HFF-Myc (cell line): ENCODE data around the gene EVL.
A peak's percentile ranks its signal among the peaks of the same experiment; 100 is the strongest.

Experiments used
- DNase-seq: peaks from one replicate; pipeline ENCODE4 v3.0.0-alpha.2; 2011; ENCODE audit warnings: low read depth; ENCODE audit errors: extremely low read depth
- H3K4me3 ChIP-seq: replicated peaks from 2 replicates; pipeline ENCODE4 v1.5.1; 2011; ENCODE audit warnings: low read depth, mild to moderate bottlenecking, control low read depth, low read length
- TF ChIP-seq, protein P1 (sequence below): IDR thresholded peaks from 2 replicates; pipeline ENCODE4 v1.5.1; 2012; ENCODE audit warnings: mild to moderate bottlenecking, low read depth, low read length, control low read depth; ENCODE audit errors: missing control alignments

The EVL gene

DNA sequence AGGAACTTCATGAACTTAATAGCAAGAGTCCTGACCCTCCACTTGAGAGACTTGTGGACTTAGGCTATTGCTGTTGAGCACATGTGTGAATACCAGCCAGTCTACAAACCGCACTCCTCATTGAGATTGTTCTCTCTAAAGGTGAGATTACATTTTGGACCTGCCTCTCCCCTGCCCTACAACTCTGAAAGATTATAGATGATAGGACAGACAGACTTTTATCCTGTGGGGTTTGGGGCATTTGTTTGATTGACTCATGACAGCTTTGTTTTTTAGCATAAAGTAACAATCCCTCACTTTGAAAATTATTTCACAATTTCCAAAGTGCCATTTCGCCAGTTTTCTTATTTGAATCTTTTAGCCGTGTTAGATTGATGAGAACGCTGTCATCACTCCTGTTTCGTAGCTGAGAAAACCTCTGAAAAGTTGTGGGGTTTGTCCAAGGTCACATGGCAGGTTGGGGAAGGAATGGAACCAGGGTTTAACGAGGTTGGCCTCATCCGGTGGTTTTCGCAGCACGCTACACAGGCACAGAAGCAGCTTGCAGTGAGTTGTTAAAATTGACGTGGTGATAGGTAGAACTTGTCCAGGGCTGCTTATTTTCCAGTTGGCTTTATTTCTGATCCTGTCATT is 836 bp downstream of the EVL start:
- DNase-seq, result no peak
- TF ChIP-seq, protein P1, sequence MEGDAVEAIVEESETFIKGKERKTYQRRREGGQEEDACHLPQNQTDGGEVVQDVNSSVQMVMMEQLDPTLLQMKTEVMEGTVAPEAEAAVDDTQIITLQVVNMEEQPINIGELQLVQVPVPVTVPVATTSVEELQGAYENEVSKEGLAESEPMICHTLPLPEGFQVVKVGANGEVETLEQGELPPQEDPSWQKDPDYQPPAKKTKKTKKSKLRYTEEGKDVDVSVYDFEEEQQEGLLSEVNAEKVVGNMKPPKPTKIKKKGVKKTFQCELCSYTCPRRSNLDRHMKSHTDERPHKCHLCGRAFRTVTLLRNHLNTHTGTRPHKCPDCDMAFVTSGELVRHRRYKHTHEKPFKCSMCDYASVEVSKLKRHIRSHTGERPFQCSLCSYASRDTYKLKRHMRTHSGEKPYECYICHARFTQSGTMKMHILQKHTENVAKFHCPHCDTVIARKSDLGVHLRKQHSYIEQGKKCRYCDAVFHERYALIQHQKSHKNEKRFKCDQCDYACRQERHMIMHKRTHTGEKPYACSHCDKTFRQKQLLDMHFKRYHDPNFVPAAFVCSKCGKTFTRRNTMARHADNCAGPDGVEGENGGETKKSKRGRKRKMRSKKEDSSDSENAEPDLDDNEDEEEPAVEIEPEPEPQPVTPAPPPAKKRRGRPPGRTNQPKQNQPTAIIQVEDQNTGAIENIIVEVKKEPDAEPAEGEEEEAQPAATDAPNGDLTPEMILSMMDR, result no peak
- no peak overlapping the region for H3K4me3 ChIP-seq

DNA sequence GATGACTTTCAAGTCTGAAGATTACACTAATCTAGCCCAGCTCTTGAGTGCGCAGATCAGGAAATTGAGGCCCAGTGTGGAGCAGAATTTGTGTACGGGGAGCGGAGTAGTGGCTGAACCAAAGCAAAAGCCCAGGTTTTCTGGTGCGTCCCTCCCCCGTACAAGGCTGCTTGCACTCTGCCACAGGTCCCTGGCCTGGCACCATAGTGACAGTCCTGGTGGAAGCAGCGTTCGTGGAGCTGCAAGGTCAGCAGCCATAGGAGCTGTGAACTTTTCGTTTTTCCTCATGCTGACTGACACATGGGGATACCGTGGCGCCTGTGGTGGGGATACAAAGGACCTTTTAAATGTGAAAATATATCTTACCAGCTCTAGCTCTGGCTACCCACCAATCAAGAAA is 1.7 kb downstream of the EVL start:
- TF ChIP-seq, protein P1, result no peak
- DNase-seq, result no peak
- no peak overlapping the region for H3K4me3 ChIP-seq

DNA sequence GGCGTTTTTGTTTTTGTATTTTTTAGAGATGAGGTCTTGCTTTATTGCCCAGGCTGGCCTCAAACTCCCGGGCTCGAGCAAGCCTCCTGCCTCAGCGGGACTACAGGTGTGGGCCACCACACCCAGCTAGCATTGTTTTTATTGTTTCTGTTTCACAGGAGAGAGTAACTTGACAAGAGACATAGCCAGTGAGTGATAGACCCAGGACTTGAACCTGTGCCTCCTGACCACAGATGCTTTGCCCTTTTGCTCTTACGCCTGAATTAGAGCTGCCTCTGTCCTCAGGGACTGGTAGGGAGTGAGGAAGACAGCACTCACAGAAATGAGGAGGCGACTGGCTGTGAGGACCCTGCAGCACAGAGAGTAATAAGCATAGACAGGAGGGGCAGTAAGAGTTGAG is 2.3 kb downstream of the EVL start:
- no peak for DNase-seq
- H3K4me3 ChIP-seq, result no peak overlapping the region
- TF ChIP-seq, protein P1, result no peak

DNA sequence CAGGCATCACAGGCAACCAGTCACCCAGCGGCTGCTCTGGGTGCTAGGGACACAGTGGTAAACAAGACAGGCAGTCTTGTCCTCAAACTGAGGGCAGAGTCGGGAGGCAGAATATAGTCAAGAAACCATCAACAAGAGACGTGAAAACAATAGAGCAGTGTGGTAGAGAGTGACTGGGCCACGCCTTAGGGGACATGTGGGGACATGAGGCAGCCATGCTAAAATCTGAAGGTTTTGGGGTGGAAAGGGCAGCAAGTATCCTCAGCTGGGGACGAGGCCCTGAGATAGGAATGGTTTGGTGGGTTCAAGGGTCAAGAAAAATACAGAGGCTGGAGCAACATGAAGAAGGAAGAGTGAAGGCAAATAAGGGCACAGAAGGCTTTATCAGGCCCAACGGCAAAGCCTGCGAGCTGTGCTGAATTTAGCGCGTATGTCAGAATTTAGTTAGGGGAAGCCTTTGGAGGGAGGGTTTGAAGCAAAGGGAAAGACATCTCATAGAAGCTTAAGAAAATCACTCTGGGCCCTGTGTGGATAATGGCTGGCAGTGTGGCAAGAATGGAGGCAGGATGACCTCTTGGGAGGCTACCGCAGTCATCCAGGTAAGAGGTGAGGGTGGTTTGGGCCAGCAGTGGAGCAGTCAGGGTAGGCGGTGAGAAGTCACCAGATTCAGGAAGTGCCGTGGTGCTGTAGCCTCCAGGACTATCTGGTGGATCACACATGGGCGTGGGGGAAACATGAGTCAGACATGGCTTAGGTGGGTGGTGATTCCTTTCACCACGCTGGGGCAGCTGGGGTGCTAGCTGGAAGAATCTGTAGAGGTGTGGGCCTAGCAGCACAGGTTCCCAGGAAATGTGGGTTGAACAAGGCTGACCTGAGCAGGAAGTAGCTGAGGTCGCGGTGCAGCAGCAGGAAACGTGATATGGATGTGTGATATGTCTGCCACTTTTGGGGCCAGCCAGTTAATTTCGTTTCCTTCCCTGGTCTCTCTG is 3.0 kb downstream of the EVL start:
- TF ChIP-seq, protein P1, result no peak
- DNase-seq, result peak; percentile 44
- no peak overlapping the region for H3K4me3 ChIP-seq

DNA sequence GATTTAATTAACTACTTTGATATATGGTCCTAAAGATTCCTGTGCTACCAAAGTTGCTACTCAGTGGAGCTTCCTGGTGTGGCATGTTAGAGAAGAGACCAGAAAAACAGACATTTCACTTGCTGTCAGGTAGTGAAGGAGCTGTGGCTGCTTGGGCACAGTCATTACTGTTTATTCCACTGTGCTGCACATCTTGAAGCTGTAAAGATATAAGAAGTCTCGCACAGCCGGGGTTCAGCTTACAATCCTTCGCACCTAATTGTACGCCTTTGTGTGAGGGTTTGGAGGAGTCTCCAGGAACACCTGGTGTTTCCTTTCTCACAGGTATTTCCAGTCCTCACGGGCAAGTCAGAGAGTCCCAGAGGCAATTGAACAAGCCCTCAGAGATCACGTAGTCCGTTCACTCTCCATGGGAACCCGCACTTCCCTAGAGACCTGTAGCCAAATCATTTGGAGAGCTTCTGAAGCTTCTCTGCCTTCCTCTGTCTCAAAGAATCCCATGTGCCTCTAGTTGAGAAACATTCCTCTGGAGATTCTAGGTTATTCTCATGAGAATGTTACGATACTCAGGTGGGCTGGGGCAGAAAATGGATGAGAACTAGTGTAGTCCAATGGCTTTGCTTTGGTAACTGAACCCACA is 4.1 kb downstream of the EVL start:
- no peak for DNase-seq
- no peak overlapping the region for H3K4me3 ChIP-seq
- TF ChIP-seq, protein P1, result no peak

DNA sequence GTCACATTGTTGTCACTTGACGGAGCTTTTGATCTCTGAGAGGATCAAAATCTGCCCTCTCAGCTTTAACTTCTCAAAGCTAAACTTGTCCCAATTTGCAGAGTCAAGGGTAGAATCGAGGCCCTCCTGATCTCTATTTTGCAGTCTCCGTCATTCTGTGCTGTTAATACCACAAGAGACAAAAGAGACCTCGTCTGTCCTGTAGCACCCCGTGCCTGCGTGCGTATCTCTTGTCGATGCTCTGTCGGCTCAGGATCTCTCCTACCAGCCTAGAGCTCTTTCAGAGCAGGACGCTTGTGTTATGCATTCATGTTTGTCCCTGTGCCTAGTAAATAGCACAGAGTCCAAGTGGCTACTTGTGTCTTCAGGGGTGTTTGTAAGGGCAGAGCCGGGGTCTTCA is 5.1 kb downstream of the EVL start:
- DNase-seq, result no peak
- TF ChIP-seq, protein P1, result no peak
- H3K4me3 ChIP-seq, result no peak overlapping the region
